ENCODE data around the gene NDUFB1.

DNA sequence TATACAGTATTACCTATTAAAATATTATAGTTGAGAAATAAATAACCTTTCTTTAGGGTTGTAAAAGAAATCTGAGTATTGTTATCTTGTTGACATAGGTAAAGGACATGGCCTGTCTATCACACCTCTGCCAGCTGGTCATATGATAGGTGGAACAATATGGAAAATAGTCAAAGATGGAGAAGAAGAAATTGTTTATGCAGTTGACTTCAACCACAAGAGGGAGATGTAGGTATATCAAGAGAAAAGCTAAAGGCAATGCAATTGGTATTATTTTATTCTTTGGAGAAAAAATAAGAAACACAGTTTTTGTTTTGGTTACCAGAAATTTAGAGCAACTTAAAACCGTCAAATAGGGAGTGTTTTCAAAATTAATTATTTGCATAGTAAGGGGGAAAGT lies 13.8 kb upstream of the NDUFB1 start:
- TF ChIP-seq POLR2A (IDR thresholded peaks at IDR 0.05; ENCODE audit: low read length) (no peak), GATA1 (IDR thresholded peaks at IDR 0.05; ENCODE audit: low read depth, low read length) (no peak)
